Measurements from ENCODE around the gene LRP11.

Gene LRP11

DNA sequence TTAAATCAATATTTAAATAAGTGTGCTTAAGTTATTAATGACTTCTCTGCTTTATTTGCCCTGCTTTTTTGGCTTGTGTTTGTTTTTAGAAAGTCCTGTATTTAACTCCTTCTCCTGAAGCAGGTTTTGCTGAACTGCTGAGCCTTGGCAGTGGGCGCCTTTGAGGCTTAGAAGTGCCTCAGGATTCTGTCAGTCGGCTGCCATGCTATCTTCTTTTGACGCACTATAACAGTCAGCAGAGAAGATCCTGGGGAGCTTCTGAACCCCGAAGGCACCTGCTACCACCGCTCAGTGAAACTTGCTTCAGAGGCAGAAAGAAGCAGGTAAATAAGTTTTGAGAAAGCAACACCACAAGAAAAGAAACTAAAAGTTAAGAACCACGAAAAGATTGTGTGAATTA lies 92.2 kb downstream of the LRP11 start:
- no peak for DNase-seq

DNA sequence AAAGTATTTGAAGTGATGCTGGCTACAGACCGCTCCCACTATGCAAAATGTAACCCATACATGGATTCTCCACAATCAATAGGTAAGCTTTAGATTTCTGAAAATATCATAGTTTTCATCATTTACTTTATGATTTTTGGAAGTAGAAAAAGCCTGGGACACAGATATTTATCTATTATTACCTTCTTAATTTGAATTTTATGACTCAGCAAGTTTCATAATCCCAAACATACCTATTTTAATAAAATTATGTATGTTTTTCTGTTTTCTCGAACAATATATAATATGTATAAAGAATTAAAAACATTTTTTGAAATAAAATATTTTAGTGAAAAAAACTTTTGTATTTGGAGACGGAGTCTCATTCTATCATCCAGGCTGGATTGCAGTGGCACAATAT lies 93.0 kb downstream of the LRP11 start:
- no peak for DNase-seq

DNA sequence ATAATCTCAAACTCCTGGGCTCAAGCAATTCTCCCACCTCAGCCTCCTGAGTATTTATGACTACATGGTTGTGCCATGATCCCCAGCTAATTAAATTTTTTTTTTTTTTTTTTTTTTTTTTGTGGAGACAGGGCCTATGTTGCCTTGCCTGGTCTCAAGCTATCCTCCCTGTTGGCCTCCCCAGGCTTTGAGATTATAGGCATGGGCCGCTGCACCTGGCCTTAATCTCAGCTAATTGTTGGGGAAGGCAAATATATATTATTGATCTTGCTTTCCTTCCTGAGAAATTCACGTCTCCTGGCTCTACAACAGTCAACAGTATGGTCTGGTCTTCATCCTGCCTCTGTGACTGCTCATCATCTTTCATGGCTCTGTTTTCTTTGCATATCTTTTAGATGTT lies 94.5 kb downstream of the LRP11 start:
- no peak for DNase-seq

All from NCI-H2107 (cell line).